Adrenal gland (tissue), 5 donors: ENCODE measurements around the gene WBP4.

Experiments used
- CTCF ChIP-seq, 6 experiments: fragments of 450-650 bp in 4 of 6; fragments of 200-600 bp in 2 of 6; sonication (generic) in 1 of 6; IDR thresholded peaks; 1 replicate in 5 of 6; 2 replicates in 1 of 6; pipeline versions ENCODE4 v1.5.1 to v1.8.0; 2016 to 2021; ENCODE audit warnings: antibody characterized with exemption in 6 of 6, mild to moderate bottlenecking in 2 of 6, moderate library complexity in 1 of 6
- POLR2A ChIP-seq, 2 donors: fragments of 450-650 bp; IDR thresholded peaks; one replicate each; pipeline ENCODE4 v1.6.1; 2017; ENCODE audit warnings: antibody characterized with exemption in 2 of 2, mild to moderate bottlenecking in 2 of 2, moderate library complexity in 1 of 2
- donor health status: DM: no; HTN: no; CAD: no.

- no peak for TF ChIP-seq POLR2A (IDR thresholded peaks at IDR 0.05)
- TF ChIP-seq CTCF (IDR thresholded peaks at IDR 0.05) = no peak
Measured at GRCh38 chr13:41107584-41108014, 46.3 kb downstream of the WBP4 start.
